Measurements from ENCODE around the gene HABP4. TPM values are rescaled to one million over a fixed set of nuclear protein-coding genes. Genes with fewer than 3 reads are reported as not detected.

HABP4 gene
- total and polyA plus RNA-seq, 10 of the 15 experiments (the other 5 are each of a cell fraction or from before 2014, with no cell fraction given): 1.6 to 15.4 (median 11.6) TPM

- TF ChIP-seq SMC3 (IDR thresholded peaks at IDR 0.05; ENCODE audit: borderline replicate concordance, low read length) (no peak), ATF2 (IDR thresholded peaks at IDR 0.05; ENCODE audit: low read length) (no peak), GABPA (IDR thresholded peaks at IDR 0.05; ENCODE audit: low read depth) (no peak), DPF2 (IDR thresholded peaks at IDR 0.05) (peak; percentile 91), IKZF1 (conservative IDR thresholded peaks at IDR 0.05) (peak; percentile 36; the same call in 1 of the 2 replicates), SREBF1 (IDR thresholded peaks at IDR 0.05; ENCODE audit: low read length) (no peak), SMAD1 (IDR thresholded peaks at IDR 0.05; ENCODE audit: low read depth, partially characterized antibody) (no peak), HDAC2 (IDR thresholded peaks at IDR 0.05) (peak; percentile 59; the same call in 1 of the 2 replicates), MLLT1 (IDR thresholded peaks at IDR 0.05) (no peak), LARP7 (IDR thresholded peaks at IDR 0.05) (peak; percentile 52), CBX5 (IDR thresholded peaks at IDR 0.05; ENCODE audit: low read depth) (no peak), ZBED1 (IDR thresholded peaks at IDR 0.05; ENCODE audit: borderline replicate concordance) (no peak), ZBTB33 (IDR thresholded peaks at IDR 0.05) (no peak), USF1 (IDR thresholded peaks at IDR 0.05; ENCODE audit: borderline replicate concordance, extremely low read length, insufficient read depth, low read depth, low read length) (peak; percentile 11), MAX (IDR thresholded peaks at IDR 0.05; ENCODE audit: low read depth, low read length) (peak; percentile 70; the same call in 1 of the 2 replicates), BHLHE40 (IDR thresholded peaks at IDR 0.05; ENCODE audit: borderline replicate concordance in 1 of 2, low read depth in 2 of 2, low read length in 1 of 2) (peak in 1 of 2 experiments; percentile 19; a peak in 2 of 4 replicates), ZNF217 (IDR thresholded peaks at IDR 0.05) (no peak), PRDM15 (CRISPR knock-in tag; IDR thresholded peaks at IDR 0.05) (no peak)
Observed at GRCh38 chr9:96418083-96418919, 31.7 kb upstream of the HABP4 start, which contains the start of gene ZNF367 (continued).

Measured in GM12878 (cell line).